Measurements from ENCODE around the gene MAML2. TPM values are rescaled to one million over a fixed set of nuclear protein-coding genes. Genes with fewer than 3 reads are reported as not detected.

Gene MAML2
- total RNA-seq, 5 donors from 2014 or later (not counting 1 experiment from before 2014, with no cell fraction given): 30.4 to 66.7 (median 35.1) TPM

DNA sequence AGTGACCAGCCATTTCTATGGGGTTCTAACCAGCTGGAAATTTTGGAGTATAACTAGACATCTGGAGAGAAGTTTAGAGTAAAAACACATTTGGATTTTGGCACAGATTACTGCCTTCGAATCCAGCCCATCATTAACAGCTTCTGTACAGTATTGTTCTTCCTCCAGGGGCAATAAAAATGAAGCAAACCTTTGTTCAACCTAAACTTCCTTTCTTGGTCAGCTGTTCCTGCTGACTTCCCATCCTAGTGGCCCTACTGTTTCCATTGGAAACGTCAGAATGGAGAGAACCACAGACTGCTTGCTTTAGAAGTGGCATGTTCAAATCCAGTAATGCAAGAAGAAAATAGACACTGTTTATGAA, 215.4 kb downstream of the MAML2 start:
- H3K27me3 Mint-ChIP-seq: no peaks in the 10 kb centered on the region
- no peak overlapping the region for H3K27ac Mint-ChIP-seq
- DNase-seq (no peak), ATAC-seq (replicated peaks in 1 of 4) (no peak)
- no peaks in the 10 kb centered on the region for H3K27me3 ChIP-seq (replicated peaks in 1 of 2; ENCODE audit: control insufficient read depth in 2 of 2, extremely low read depth in 1 of 2, insufficient read depth in 2 of 2, low read length in 1 of 2)
- no peak overlapping the region for H3K4me3 ChIP-seq (ENCODE audit: control insufficient read depth in 1 of 2, extremely low read depth in 1 of 2, low read length in 1 of 2)
- no peaks in the 10 kb centered on the region for H3K9me3 Mint-ChIP-seq
- H3K9me3 ChIP-seq: no peaks in the 10 kb centered on the region
- CTCF ChIA-PET: interaction anchor here in 1 of 2 donors (0.6 kb wide), 1 partner anchor 16 kb away, joined by 3 read pairs; no protein-coding TSS in a partner anchor
- H3K4me3 Mint-ChIP-seq: no peak overlapping the region
- peaks cover 75 to 84% (median 76%) of the 10 kb centered on the region in 3 donors for H3K4me1 Mint-ChIP-seq
- WGBS (ENCODE audit: insufficient coverage): 80% methylated on average over 1 of the region's 2 CpGs
- POLR2A ChIA-PET: no interaction called here
- H3K4me1 ChIP-seq (ENCODE audit: control insufficient read depth in 1 of 2, extremely low read depth in 1 of 2, insufficient read depth in 2 of 2, low read length in 2 of 2): peaks cover 2 to 26% of the 10 kb centered on the region in 2 experiments
- H3K36me3 Mint-ChIP-seq: peaks cover 42% of the 10 kb centered on the region
- no peaks in the 10 kb centered on the region for H3K36me3 ChIP-seq (ENCODE audit: control insufficient read depth in 2 of 2, extremely low read depth in 1 of 2, insufficient read depth in 1 of 2, low read length in 1 of 2)
- H3K27ac ChIP-seq (ENCODE audit: low read length): no peak overlapping the region

- no peaks in the 10 kb centered on the region for H3K9me3 Mint-ChIP-seq
- no peaks in the 10 kb centered on the region for H3K27me3 Mint-ChIP-seq
- no peak overlapping the region for H3K4me3 Mint-ChIP-seq
- peaks cover 2 to 26% of the 10 kb centered on the region in 2 experiments for H3K4me1 ChIP-seq (ENCODE audit: control insufficient read depth in 1 of 2, extremely low read depth in 1 of 2, insufficient read depth in 2 of 2, low read length in 2 of 2)
- no peaks in the 10 kb centered on the region for H3K27me3 ChIP-seq (replicated peaks in 1 of 2; ENCODE audit: control insufficient read depth in 2 of 2, extremely low read depth in 1 of 2, insufficient read depth in 2 of 2, low read length in 1 of 2)
- peaks cover 70 to 78% (median 75%) of the 10 kb centered on the region in 3 donors for H3K4me1 Mint-ChIP-seq
- H3K9me3 ChIP-seq: no peaks in the 10 kb centered on the region
- no peak for ATAC-seq (replicated peaks in 1 of 4)
- DNase-seq: no peak
- ChIA-PET POLR2A (no interaction called here), CTCF (interaction anchor here in 1 of 2 donors (0.6 kb wide), 1 partner anchor 17 kb away, joined by 3 read pairs; no protein-coding TSS in a partner anchor)
- H3K4me3 ChIP-seq (ENCODE audit: control insufficient read depth in 1 of 2, extremely low read depth in 1 of 2, low read length in 1 of 2): no peak overlapping the region
- H3K27ac Mint-ChIP-seq: peak overlapping the region in 1 of 2 donors; percentile 18
- whole genome bisulfite sequencing (ENCODE audit: insufficient coverage): 85% methylated on average over 2 of the region's 4 CpGs
- no peaks in the 10 kb centered on the region for H3K36me3 ChIP-seq (ENCODE audit: control insufficient read depth in 2 of 2, extremely low read depth in 1 of 2, insufficient read depth in 1 of 2, low read length in 1 of 2)
- H3K36me3 Mint-ChIP-seq: peaks cover 42% of the 10 kb centered on the region
- no peak overlapping the region for H3K27ac ChIP-seq (ENCODE audit: low read length)
Measured at GRCh38 chr11:96126917-96127595, 215.9 kb downstream of the MAML2 start.

- POLR2A ChIA-PET: no interaction called here
- WGBS (ENCODE audit: insufficient coverage): 94% methylated on average over 7 of the region's 7 CpGs
- H3K4me1 Mint-ChIP-seq: peaks cover 65 to 72% (median 67%) of the 10 kb centered on the region in 3 donors
Measured at GRCh38 chr11:96125400-96125799, 217.6 kb downstream of the MAML2 start.

GRCh38 chr11:96124155-96124554, 218.8 kb downstream of the MAML2 start:
- CTCF ChIA-PET: interaction anchor here in 1 of 2 donors (0.7 kb wide), 1 partner anchor 219 kb away, joined by 7 read pairs; no protein-coding TSS in a partner anchor
- ATAC-seq (replicated peaks in 1 of 4) (peak in 3 of 4 experiments; percentile 47 to 83 (median 75)), DNase-seq (peak in 3 of 35 experiments; percentile 3 to 41 (median 5))
- H3K27ac ChIP-seq (ENCODE audit: low read length): no peak overlapping the region
- POLR2A ChIA-PET: no interaction called here
- no peak overlapping the region for H3K4me3 ChIP-seq (ENCODE audit: control insufficient read depth in 1 of 2, extremely low read depth in 1 of 2, low read length in 1 of 2)
- no peaks in the 10 kb centered on the region for H3K27me3 ChIP-seq (replicated peaks in 1 of 2; ENCODE audit: control insufficient read depth in 2 of 2, extremely low read depth in 1 of 2, insufficient read depth in 2 of 2, low read length in 1 of 2)
- Mint-ChIP-seq H3K4me3 (peak overlapping the region in 1 of 3 donors; percentile 31), H3K9me3 (no peaks in the 10 kb centered on the region), H3K4me1 (peaks cover 58 to 67% (median 63%) of the 10 kb centered on the region in 3 donors), H3K27me3 (no peaks in the 10 kb centered on the region), H3K27ac (no peak overlapping the region), H3K36me3 (peaks cover 40% of the 10 kb centered on the region)
- no peaks in the 10 kb centered on the region for H3K36me3 ChIP-seq (ENCODE audit: control insufficient read depth in 2 of 2, extremely low read depth in 1 of 2, insufficient read depth in 1 of 2, low read length in 1 of 2)
- no CpG with 5 or more reads among the region's 2 CpGs for WGBS (ENCODE audit: insufficient coverage)
- no peaks in the 10 kb centered on the region for H3K9me3 ChIP-seq
- H3K4me1 ChIP-seq (ENCODE audit: control insufficient read depth in 1 of 2, extremely low read depth in 1 of 2, insufficient read depth in 2 of 2, low read length in 2 of 2): peaks cover 2 to 26% of the 10 kb centered on the region in 2 experiments

More at GRCh38 chr11:96125400-96125799, 217.6 kb downstream of the MAML2 start:
- no peak for ATAC-seq (replicated peaks in 1 of 4)
- no peak overlapping the region for H3K27ac Mint-ChIP-seq
- Histone ChIP-seq H3K4me3 (ENCODE audit: control insufficient read depth in 1 of 2, extremely low read depth in 1 of 2, low read length in 1 of 2) (no peak overlapping the region), H3K27me3 (replicated peaks in 1 of 2; ENCODE audit: control insufficient read depth in 2 of 2, extremely low read depth in 1 of 2, insufficient read depth in 2 of 2, low read length in 1 of 2) (no peaks in the 10 kb centered on the region), H3K36me3 (ENCODE audit: control insufficient read depth in 2 of 2, extremely low read depth in 1 of 2, insufficient read depth in 1 of 2, low read length in 1 of 2) (no peaks in the 10 kb centered on the region), H3K9me3 (no peaks in the 10 kb centered on the region), H3K4me1 (ENCODE audit: control insufficient read depth in 1 of 2, extremely low read depth in 1 of 2, insufficient read depth in 2 of 2, low read length in 2 of 2) (peaks cover 2 to 26% of the 10 kb centered on the region in 2 experiments), H3K27ac (ENCODE audit: low read length) (no peak overlapping the region)
- DNase-seq: no peak
- no peaks in the 10 kb centered on the region for H3K9me3 Mint-ChIP-seq
- H3K27me3 Mint-ChIP-seq: no peaks in the 10 kb centered on the region
- H3K4me3 Mint-ChIP-seq: no peak overlapping the region
- CTCF ChIA-PET: no interaction called here
- H3K36me3 Mint-ChIP-seq: peaks cover 44% of the 10 kb centered on the region

- H3K4me1 Mint-ChIP-seq: peaks cover 54 to 67% (median 63%) of the 10 kb centered on the region in 3 donors
- H3K27me3 Mint-ChIP-seq: no peaks in the 10 kb centered on the region
- 40% methylated on average over 3 of the region's 5 CpGs for WGBS (ENCODE audit: insufficient coverage)
- Histone ChIP-seq H3K36me3 (ENCODE audit: control insufficient read depth in 2 of 2, extremely low read depth in 1 of 2, insufficient read depth in 1 of 2, low read length in 1 of 2) (no peaks in the 10 kb centered on the region), H3K27ac (ENCODE audit: low read length) (no peak overlapping the region), H3K4me1 (ENCODE audit: control insufficient read depth in 1 of 2, extremely low read depth in 1 of 2, insufficient read depth in 2 of 2, low read length in 2 of 2) (peaks cover 2 to 26% of the 10 kb centered on the region in 2 experiments), H3K4me3 (ENCODE audit: control insufficient read depth in 1 of 2, extremely low read depth in 1 of 2, low read length in 1 of 2) (no peak overlapping the region), H3K9me3 (no peaks in the 10 kb centered on the region), H3K27me3 (replicated peaks in 1 of 2; ENCODE audit: control insufficient read depth in 2 of 2, extremely low read depth in 1 of 2, insufficient read depth in 2 of 2, low read length in 1 of 2) (no peaks in the 10 kb centered on the region)
- ATAC-seq (replicated peaks in 1 of 4) (peak in 2 of 4 experiments; percentile 28 to 48), DNase-seq (peak in 4 of 35 experiments; percentile 4 to 37 (median 9))
- POLR2A ChIA-PET: interaction anchor here in 1 of 2 donors (0.8 kb wide), 1 partner anchor 11 kb away, joined by 4 read pairs; no protein-coding TSS in a partner anchor
- H3K36me3 Mint-ChIP-seq: peaks cover 41% of the 10 kb centered on the region
- CTCF ChIA-PET: interaction anchor here in 1 of 2 donors (1.6 kb wide), 1 partner anchor 220 kb away, joined by 4 read pairs; the partner anchor contains the start of gene MAML2
- H3K9me3 Mint-ChIP-seq: no peaks in the 10 kb centered on the region
- H3K27ac Mint-ChIP-seq: peak overlapping the region in 1 of 2 donors; percentile 73
- H3K4me3 Mint-ChIP-seq: no peak overlapping the region
Measured at GRCh38 chr11:96123301-96123700, 219.7 kb downstream of the MAML2 start.

DNA sequence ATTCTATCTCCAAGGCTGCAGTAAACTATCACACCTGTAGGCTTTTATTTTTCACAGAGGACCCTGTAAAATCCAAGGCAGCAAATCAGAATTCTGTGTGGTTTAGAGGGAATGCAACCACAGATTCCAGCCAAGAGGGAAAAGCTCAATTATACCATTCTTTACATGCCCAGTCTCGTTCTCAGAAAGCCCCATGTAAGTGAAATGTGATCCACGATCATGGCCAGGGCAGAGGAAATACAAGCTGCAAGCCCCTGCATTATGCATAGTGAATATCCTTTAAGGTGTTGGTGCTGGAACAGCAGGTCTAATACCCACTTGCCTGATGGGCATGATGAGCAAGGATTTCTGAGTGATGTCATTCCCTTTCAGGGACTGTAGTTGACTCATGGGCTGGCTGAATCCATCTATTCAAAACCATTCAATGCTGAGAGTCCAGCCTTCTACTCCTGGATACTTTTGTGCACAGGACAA, 220.4 kb downstream of the MAML2 start:
- CTCF ChIA-PET: interaction anchor here in 1 of 2 donors (1.6 kb wide), 1 partner anchor 221 kb away, joined by 4 read pairs; the partner anchor contains the start of gene MAML2
- peaks cover 48% of the 10 kb centered on the region for H3K36me3 Mint-ChIP-seq

More for the DNA sequence above, 220.4 kb downstream of the MAML2 start:
- Histone ChIP-seq H3K4me3 (ENCODE audit: control insufficient read depth in 1 of 2, extremely low read depth in 1 of 2, low read length in 1 of 2) (no peak overlapping the region), H3K4me1 (ENCODE audit: control insufficient read depth in 1 of 2, extremely low read depth in 1 of 2, insufficient read depth in 2 of 2, low read length in 2 of 2) (peaks cover 2 to 26% of the 10 kb centered on the region in 2 experiments), H3K27me3 (replicated peaks in 1 of 2; ENCODE audit: control insufficient read depth in 2 of 2, extremely low read depth in 1 of 2, insufficient read depth in 2 of 2, low read length in 1 of 2) (no peaks in the 10 kb centered on the region), H3K36me3 (ENCODE audit: control insufficient read depth in 2 of 2, extremely low read depth in 1 of 2, insufficient read depth in 1 of 2, low read length in 1 of 2) (no peaks in the 10 kb centered on the region), H3K9me3 (no peaks in the 10 kb centered on the region), H3K27ac (ENCODE audit: low read length) (no peak overlapping the region)
- Mint-ChIP-seq H3K9me3 (no peaks in the 10 kb centered on the region), H3K27ac (peak overlapping the region in 1 of 2 donors; percentile 73), H3K4me3 (no peak overlapping the region), H3K27me3 (no peaks in the 10 kb centered on the region), H3K4me1 (peaks cover 53 to 68% (median 61%) of the 10 kb centered on the region in 3 donors)
- no peak for ATAC-seq (replicated peaks in 1 of 4)
- no peak for DNase-seq
- no CpG with 5 or more reads among the region's 2 CpGs for WGBS (ENCODE audit: insufficient coverage)
- POLR2A ChIA-PET: interaction anchor here (0.6 to 0.8 kb wide), 3 partner anchors 10 to 95 kb away, joined by 4 read pairs; no protein-coding TSS in a partner anchor
